GM19240 (cell line): ENCODE measurements around the gene GSTM2.

Experiments
- DNase-seq: peaks from one replicate; pipeline ENCODE4 v3.0.0; 2011; ENCODE audit warnings: low spot score; ENCODE audit not compliant: insufficient read length

GSTM2 gene

DNA sequence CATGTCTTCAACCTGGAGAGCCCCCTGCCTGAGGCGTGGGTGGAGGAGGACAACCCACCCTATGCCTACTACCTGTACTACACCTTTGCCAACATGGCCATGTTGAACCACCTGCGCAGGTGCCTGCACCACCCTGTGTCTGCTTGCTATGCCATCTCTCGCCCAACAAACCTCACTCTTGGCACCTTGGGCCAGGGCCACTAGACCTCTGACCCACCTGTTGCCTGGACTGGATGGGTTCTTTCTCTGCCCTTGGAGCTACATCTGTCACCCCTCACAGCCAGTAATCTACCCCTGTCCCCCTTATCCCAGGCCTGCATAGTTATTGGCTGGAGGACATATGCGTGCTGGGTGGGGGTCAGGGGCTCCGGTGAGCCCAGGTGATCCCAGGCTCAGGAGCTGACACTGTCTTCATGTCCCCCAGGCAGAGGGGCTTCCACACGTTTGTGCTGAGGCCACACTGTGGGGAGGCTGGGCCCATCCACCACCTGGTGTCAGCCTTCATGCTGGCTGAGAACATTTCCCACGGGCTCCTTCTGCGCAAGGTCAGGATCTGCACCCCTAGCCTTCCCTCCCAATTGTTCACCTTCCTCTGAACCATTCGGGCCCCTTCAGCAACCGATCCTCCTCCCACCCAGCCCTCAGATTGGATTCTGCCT, 38.4 kb upstream of the GSTM2 start:
- DNase-seq = no peak

DNA sequence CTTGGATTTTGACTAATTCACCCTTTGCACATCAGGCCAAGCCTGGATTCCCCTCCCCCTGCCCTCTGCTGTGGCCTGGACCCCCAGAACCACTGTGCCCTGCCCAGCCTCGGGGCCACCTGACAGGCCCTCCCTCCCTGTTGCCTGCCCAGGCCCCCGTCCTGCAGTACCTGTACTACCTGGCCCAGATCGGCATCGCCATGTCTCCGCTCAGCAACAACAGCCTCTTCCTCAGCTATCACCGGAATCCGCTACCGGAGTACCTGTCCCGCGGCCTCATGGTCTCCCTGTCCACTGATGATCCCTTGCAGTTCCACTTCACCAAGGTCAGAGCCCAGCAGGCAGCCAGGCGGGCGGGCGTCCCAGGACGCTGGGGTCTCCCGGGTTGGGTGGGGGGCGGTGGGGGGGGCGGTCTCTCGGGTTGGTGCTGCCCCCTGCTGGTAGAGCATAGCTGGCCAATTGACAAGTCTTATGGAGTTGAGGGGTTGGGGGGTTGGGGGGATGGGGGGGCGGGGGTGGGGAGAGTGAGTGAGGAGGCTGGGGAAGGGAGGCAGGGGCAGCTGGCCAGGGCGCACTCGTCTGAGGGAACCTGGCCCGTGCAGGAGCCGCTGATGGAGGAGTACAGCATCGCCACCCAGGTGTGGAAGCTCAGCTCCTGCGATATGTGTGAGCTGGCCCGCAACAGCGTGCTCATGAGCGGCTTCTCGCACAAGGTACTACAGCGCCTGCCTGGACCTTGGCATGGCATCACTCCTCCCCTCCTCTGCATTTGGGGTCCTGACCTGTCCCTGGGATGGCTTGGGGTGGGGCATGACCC, 37.6 kb upstream of the GSTM2 start:
- DNase-seq = no peak

DNA sequence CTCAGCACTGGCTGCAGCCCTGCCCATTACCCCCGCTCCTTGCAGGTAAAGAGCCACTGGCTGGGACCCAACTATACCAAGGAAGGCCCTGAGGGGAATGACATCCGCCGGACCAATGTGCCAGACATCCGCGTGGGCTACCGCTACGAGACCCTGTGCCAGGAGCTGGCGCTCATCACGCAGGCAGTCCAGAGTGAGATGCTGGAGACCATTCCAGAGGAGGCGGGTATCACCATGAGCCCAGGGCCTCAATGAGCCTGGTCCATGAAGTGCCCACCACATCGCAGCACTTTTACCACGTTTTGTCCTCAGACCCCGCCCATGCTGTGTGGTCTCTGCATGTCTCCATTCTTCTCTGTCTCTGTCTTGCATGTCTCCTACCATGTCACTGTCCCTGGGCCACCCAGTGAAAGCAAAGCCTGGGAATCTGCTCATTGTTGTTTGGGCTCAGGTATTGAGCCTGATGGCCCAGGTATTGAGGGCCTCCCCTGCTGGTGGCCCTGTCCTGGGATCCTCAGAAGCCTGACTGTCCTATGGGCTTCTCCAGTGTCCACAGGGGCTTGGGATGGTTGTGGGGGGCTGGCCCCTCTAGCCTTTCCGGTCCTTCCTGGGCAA, 36.9 kb upstream of the GSTM2 start:
- DNase-seq = no peak

DNA sequence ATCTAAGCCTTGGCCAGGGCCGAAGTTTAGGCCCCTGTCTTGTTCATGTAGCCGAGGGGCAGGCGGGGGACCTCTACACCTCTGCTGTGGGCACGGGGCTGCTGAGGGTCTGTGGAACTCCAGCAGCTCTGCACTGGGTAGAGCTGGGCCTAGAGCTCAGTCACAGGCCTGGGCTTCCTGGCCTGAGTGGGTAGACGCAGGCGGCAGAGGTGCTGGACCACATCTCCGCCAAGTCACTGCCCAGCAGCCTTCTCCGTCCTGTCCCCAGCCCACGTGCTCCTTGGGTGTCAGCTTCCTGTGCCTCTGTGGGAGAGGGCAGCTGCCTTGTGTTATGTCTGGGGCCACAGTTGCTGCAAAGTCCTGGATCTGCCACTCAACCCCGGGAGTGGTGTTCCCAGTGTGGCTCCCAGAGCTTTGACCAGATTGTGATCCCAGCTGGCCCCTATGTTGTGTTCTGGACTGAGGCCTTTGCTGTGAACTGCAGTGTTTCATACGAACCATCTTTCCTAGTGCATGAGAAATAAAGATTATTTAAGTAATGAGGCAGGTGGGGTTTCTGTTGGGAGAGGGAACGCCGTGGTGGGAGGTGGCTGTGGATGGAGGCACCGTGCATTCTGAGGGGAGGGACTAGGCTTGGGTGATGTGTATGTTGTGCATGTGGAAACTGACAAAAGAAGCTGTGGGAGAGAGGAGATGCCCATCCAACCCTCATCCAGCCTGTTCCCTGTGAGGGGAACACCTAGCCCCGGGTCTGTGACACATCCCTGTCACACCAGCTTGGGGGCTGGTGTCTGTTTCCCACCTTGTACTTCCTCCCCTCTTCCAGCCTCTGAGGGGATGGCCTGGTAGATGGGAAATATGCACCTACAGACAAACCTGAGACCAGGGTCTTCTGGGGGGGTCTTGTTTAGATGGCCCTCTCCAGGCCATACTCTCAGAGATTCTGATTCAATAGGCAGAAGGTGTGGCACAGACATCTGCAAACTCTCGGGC, 36.0 kb upstream of the GSTM2 start:
- DNase-seq = no peak

DNA sequence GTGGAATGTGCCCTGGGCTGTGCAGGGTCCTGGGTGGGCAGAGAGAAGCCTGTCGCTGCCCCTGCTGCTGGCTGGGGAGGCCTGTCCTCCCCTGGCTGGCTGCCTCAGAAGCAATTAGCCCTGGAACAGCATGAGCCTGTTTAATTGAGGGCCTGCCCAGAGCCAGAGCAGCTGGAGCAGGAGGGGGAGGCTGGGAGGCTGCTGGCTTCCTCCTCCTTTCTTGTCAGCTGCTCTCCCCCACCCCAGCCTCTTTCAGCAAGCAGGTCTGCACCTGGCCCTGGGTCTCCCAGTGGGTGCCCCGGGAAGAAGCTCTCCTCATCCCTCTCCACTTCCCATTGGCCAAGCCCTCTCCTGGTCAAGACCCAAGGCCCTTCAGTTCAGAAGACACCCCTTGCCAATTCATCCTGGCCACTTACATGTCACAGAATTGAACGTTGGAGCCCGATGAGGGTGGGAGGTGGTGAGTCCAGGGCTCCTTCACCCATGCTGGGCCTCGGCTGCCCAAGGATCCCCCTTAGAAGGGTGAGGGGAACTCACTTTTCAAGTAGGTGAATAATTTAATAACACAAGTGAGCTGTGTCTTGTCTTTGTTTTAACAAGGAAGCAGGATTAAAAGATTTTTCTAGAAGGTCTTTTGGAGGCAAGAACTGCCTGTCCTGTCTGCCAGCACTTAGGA, 35.0 kb upstream of the GSTM2 start:
- DNase-seq = no peak

DNA sequence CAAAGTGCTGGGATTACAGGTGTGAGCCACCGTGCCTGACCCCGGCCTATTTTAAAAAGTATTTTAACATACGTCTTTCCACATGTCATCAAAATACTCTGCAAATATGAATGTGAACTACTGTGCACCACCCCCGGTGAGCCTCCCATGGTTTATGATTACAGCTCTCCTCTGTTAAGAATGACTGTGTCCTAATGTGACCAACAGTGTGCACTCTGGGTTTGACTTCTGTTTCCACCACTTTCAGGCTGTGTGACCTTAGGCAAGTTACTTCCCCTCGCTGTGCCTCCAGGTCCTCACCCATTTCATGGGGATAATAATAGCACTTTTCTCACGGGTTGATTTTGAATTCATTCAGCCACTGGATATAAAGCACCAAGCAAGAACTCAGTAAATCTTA, 33.6 kb upstream of the GSTM2 start:
- DNase-seq = no peak

DNA sequence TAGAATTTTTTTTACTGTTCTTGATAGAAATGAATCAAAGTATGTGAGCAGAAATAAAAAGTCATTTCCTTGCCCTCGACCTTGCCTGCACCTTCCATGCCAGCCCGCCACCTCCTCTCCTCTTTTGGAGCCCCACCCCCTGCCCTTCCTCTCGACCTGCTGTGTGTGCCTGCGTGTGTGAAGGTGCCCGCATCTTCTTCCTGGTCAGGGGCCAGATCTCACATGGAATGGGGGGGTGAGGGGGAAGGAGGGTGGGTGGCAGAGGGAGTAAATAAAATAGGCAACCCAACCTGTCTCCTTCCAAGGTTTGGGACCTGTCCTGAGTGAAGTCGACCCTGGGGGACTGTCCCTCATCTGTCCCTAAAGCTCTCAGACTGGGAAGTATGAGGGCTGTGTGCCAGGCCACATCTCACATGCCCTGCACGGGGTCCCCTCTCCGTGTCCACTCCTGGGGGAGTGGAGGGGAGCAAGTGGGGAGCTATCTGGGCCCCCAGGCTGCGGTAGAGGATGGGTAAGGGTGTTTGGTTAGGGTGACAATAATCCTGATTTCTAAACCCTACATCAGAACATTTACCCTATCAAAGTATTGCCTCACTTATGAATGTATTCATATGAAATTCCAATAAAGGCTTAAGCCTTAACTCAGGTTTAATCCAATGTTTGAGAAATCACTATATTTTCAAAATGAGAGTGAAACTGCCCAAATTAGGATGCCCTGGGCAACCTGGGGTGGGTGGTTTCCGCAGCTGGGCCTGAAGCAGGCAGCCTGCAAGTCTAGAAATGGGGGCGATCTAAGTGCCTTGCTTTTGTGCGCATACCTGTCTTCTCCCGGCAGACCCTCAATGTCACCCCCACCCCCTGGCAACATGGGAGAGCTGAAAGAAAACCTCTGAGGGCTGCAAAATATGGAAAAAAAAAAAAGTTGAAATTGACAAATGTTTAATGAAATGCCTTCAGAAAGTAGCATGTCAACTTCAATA, 32.8 kb upstream of the GSTM2 start:
- DNase-seq = no peak

DNA sequence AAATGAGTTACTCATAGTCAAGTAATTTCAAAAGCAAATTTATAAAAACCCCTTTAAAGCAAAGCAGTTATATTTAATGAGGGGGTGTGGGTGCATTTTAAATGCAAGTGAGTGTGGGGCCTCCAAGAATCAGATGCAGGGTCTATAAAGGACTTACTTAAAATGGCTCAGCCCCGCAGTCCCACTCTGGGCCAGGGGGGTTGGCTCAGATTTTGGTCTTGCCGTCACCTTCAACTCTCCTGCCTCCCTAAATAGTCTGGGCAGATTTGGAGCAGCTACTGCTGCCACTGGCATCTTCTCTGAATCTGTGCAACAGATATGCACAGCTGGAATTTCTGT, 32.0 kb upstream of the GSTM2 start:
- DNase-seq = no peak

DNA sequence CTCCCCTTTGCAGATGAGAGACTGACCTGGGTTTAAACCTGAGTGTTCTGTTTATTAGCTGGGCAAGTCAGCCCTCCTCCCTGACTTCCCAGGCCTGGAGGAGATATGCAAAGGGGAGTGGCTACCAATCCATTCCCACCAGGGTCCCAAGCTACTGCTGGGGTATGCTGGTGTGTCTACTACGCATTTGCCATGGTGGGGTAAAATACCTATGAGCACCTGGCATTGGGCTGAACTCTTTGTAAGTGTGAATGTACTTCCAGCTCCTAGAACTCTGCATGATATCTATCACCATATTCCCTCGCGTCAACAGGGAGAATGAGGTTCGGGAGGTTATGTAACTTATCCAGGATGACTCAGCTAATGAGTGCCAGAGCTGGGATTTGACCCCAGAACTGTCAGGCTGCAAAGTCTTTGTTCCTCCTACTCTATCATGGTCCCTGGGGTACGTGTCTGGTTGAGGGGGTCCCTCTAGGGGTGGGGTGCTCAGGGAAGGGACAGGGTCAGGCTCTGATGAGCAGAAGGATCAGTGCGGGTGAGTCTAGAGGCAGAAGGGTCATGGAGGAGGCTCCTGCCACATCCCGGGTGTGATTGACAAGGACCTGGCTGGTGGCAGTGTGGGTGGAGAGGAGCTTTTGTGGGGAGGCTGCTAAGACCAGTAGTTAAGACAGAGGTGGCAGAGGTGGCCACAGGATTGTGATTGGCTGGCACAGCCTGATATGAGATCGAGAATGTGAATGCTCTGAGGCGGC, 31.5 kb upstream of the GSTM2 start:
- no peak for DNase-seq

DNA sequence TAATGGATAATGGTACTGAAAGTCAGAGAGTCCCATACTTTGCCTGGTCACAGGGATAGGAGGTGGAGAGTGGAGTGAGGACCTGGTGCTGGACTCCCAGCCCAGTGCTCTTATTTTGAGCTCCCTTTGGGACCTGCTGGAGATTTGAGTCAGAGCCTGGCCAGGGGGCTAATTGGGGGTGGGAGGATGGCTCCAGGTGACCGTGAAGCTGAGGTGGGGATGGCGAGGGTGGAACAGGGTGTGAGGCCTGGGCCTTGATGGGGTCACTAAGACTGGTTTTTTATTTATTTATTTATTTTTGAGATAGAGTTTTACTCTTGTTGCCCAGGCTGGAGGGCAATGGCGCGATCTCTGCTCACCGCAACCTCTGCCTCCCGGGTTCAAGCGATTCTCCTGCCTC, 30.4 kb upstream of the GSTM2 start:
- DNase-seq = no peak

DNA sequence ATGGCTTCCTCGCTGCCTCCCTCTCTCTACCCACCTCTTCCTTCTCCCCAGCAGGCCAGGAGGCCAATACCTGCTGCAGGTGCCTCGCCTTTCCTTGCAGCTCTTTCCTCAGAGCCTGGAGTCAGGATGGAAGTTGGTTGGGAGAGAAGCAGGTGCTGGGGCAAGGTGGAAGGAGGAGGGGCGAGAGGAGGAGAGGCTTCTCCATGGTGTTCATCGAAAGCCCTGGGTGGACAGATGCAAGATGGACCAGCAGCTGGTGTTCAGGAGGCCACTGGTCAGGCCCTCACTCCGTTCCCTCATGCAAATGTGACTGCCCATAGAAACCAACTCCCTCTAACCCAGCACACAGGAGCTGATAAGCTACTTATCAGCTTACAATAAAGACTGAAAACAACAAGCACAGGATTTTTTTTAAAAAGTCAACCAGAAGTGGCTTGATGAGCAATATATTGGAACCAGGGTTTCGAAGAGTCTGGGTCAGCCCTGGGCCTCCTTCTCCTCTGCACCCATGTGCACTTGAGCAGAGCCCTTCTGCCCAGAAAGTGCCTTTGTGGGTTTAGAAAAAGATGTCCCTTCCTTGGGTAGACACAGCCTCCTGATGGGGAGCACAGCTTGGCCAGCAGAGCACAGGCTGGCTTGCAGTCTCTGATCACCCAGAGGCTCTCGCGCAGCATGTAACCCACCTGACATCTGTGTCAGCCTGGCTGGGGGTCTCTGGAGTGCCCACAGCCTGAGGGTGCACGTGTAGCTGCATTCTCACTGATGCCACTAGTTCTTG, 28.6 kb upstream of the GSTM2 start:
- DNase-seq = no peak

DNA sequence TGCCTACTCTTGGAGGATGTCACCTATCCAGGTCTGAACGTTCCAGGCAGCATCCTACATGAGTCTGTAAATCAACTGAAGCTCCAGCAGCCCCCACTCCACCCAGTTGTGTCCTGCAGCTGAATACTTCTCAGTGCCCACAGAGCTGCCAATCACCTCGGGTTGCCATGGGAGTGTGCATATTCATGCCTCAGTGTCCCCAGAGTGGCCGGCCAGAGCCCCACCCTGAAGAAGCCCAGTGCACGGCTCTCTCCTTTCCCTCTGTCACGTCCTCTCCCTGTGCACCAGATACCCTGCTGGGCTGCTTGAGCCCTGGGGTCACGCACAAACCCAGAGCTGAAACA, 28.0 kb upstream of the GSTM2 start:
- DNase-seq = no peak

DNA sequence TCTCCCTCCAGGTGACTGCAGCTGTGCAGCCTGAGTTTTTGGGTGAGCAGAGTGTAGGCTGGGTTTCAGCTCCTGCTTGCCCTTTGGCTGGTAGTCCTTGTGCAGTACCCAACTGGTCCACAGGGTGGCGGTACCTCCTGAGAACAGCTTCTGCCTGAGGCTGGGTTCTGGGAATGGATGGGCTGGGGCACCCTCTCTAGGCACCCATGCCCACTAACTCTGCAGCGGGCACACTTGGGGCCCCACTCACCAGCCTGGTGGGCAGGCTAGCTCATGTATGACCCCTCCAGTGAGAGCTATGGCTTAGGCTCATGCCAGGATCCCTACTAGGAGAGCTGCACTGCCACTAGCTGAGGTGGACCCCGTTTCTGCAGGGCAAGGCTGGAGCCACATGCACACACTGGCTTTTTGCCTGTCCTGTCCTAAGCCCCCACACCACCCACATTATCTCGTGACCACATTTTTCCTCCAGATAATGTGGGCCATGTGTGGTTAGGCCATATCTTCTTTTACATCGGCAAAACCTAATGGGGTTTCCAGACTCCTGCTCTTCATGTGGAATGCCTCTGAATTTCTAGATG, 27.5 kb upstream of the GSTM2 start:
- DNase-seq = no peak

DNA sequence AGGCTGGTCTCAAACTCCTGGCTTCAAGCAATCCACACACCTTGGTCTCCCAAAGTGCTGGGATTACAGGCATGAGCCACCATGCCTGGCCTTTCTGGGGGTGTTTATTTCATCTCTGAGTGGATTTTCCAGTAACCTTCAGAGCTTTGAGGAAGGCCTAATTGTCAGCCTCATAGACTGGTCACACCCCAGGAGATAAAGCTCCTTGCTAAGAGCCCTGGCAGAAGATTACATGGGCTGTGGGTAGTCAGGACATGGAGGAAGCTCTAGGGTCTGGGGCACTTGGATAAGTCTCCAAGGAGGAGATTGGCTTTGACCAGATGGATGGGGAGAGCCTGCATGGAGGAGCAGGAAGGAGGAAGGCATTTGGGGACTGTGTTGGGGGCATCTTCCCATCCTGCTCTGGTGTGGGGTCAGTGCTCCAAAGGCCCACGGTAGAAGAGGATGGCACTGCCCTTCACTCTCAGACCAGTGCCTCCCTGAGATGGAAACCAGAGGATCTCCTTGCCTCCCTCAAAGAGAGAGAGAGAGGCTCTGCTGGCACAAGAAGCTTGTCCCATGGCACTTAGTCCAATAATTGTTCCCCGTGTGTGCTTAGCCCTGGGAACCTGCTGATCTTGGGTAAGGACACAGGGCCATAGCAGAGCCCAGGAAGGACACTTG, 26.6 kb upstream of the GSTM2 start:
- no peak for DNase-seq

DNA sequence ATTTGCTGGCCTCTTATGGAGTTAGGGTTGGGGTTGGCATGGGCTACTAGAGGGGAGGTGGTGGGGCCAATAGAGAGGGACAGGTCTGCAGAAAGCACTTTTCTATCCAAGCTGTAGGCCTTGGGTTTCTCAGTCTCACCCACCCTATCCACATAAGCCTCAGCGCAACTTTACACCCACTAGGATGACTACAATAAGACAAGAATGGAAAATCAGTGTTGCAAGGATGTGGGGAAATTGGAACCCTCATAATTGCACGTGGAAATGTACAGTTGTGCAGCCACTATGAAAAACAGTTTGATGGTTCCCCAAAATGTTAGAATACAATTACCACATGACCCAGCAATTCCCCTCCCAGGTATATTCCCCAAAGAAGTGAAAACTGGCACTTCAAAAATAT, 26.0 kb upstream of the GSTM2 start:
- no peak for DNase-seq

DNA sequence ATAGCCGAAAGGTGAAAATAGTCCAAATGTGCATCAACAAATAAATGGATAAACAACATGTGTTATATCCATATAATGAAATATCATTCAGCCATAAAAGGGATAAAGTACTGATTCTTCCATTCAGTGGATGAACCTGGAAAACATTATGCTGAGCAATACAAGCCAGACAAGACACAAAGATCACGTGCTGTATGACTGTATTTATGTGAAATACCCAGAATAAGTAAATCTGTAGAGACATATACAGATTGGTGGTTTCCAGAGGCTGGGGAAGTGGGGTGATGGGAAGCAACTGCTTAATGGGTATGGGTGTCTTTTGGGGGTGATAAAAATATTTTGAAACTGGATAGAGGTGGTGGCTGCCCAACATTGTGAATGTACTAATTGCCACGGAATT, 25.2 kb upstream of the GSTM2 start:
- no peak for DNase-seq

DNA sequence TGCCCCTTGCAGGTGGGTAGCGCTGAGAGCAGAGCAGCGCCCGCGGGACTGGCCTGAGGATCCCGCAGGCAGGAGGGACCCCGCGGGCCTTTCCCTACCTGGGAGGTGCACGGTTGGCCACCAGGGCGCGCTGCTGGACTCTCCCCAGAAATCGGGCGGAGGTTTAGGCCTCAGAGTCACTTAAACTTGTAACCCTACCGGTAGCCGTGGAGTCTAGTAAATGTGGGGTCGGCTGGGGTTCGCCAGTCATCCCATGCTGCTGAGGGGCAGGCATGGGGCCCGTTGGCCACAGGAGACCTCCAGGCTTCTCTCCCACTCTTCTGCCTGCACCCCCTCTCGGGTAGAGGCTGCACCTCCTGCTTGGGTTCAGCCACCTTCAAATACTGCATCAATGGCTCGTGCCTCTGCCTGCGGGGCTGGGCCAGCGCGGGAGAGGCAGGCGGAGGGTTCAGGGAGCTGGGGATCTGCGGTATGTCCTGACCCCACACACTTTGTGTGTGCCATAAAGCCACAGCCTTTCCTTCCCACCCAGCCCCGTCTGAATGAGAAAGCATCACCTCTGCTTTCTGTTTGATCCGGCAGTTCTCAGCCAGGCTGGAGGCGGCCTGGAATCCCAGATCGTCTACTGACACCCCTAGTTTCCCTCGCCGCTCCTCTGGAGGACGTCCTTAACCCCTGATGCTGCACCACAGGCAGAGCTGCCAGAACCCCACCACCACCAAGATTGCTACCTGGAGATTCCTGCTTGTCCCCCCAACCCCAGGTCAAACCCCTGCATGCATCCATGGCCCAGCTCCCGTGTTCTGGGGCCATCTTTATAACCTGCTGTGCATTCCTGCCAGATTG, 24.2 kb upstream of the GSTM2 start:
- DNase-seq = peak; percentile 70
